Epidermal melanocyte (primary cell): ENCODE data around the gene SNIP1.
"Not testable (repeated sequence)": the region's sequence is repeated elsewhere in the genome, so short reads cannot be mapped to it uniquely, and the experiment has no call there.

Source experiments
- DNase-seq: peaks from one replicate; pipeline ENCODE4 v3.0.0; 2011; ENCODE audit warnings: low spot score; ENCODE audit not compliant: insufficient read length

Gene SNIP1

GRCh38 chr1:37559957-37560379 is 5.9 kb upstream of the SNIP1 start:
- DNase-seq: not testable (repeated sequence)

GRCh38 chr1:37559080-37559479 is 5.0 kb upstream of the SNIP1 start:
- no peak for DNase-seq

DNA sequence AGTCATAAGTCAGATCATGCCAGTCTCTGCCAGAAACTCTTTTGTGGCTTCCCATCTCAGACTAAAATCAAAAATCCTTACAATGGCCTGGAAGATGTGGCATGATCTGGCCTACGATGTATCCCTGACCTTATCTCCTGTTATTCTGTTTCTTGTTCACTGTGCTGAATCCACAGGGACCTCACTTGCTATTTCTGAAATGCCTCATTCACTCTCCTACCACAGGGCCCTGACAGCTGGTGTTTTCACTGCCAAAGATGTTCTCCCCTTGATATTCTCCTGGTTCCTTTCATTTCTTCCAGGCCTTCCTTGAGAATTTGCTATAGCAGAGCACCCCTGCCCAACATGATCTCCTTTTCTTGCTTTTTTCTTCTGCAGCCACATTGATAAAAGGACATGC is 4.3 kb upstream of the SNIP1 start:
- DNase-seq: no peak

GRCh38 chr1:37557402-37557801 is 3.3 kb upstream of the SNIP1 start:
- no peak for DNase-seq

GRCh38 chr1:37556712-37557196 is 2.7 kb upstream of the SNIP1 start, which contains the start of gene DNALI1:
Gene DNALI1, plus strand, starts transcription at chr1:37556940. Its CDS starts 55 bp downstream, at chr1:37556995.
- DNase-seq: peak; percentile 76

DNA sequence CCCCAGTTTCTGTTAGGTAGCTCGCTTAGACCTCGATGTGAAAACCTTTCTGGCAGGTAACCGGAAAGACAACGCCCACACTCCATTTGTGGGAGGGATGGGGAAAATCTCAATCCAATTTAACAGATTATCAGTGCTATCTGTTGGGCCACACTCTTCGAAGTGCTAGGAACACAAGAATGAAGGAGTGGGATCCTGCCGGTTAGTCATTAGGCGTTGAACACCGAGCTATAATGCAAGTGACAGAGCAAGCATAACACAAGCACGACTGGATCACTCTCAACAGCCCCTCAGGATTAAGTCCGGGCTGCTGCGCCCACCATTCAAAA is 531 bp downstream of the SNIP1 start:
- DNase-seq: no peak

GRCh38 chr1:37549341-37549740 is 4.8 kb downstream of the SNIP1 start:
- DNase-seq: no peak

GRCh38 chr1:37545019-37545418 is 9.1 kb downstream of the SNIP1 start:
- no peak for DNase-seq

DNA sequence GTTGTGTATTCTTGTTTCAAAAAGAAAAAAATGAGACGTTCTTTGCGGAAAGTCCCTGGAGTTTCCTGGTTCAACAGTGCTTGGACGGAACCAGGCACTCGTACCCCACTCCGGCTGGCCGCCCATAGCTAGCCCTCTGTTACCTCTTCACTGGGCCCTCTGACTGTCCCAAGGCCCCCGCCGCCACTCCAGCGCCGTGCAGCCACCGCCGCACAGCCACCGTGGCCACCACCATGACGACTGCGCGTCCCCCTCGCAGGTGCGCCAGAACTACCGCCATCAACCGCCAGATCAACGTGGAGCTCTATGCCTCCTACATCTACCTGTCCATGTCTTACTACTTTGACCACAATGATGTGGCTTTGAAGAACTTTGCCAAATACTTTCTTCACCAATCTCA is 9.6 kb downstream of the SNIP1 start:
- no peak for DNase-seq

DNA sequence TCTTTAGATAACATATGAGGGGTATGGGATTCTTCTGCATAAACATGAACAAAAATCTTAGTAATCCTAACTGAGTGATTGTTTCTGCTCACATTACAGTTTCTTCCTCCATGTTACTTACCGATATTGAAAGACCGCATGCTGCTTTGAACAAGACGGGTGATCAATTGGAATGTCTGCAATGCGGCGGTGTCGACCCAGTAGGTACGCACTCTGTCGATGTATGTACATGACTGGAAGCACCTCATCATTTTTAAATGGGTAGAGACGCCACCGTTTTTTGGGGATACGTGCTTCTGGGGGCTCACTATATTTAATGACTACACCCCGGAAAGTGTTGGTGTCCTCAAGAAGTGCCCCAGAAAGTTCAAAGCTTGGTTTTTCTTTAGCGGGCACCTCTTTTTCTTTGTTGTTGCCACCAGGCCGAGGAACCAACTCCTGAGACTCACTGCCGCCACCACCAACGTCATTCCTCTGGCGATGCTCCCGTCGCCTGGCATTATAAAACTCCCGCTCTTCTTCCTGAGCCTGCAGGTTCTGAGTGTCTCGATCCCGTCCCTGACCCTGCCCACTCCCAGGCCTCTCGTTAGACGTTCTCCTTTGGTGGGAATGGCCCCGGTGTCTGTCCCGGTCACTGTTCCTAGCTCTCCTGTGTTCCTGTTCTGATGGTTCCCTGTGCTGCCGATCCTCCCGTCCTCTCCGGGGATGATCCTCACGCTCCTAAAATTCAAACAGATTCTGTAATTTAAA is 13.9 kb downstream of the SNIP1 start:
- DNase-seq: no peak

DNA sequence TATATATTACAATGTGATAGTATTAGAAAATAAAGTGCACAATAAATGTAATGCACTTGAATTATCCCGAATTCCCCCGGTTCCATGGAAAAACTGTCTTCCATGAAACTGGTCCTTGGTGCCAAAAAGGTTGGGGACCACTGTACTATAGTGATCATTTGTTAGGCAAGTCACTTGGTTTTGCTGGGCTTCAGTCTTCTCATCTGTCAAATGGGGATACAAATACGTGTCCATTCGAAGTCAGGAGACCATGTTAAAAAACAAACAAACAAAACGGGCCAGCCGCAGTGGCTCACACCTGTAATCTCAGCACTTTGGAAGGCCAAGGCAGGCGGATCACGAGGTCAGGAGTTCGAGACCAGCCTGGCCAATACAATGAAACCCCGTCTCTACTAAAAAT is 14.9 kb downstream of the SNIP1 start:
- not testable (repeated sequence) for DNase-seq

GRCh38 chr1:37537378-37537777 is 16.7 kb downstream of the SNIP1 start:
- DNase-seq: no peak

DNA sequence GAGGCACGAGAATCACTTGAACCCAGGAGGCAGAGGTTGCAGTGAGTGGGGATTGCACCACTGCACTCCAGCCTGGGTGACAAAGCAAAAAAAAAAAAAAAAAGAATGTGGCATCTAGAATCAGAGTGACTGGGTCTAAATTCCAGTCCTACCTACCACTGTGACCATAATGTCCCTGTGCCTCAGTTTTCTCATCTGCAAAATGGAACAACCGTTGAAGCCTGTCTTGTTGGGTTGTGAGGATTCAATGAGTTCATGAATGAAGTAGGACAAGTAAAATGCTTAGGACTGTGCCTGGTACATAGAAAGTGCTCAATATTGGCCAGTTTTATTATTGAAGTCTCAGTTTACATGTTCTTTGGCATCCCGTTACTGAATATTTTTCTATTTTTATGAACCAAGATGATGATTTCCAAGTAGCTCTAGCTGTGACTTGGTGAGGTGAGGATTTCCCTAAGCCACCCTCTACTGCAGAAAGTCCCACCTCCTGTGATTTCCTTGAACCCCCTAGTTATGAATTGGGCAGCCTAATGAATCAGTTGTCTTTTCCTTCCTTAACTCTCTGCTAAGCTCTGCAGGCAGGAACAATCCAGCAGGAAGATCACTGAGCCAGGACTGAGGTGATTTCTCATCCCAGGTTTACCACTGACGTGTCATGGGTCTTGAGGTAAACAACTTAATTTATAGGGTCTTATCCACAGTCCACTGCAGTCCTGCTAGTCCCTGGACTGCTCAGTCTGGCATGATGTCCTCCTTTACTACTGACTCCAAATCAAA is 20.6 kb downstream of the SNIP1 start:
- DNase-seq: no peak

DNA sequence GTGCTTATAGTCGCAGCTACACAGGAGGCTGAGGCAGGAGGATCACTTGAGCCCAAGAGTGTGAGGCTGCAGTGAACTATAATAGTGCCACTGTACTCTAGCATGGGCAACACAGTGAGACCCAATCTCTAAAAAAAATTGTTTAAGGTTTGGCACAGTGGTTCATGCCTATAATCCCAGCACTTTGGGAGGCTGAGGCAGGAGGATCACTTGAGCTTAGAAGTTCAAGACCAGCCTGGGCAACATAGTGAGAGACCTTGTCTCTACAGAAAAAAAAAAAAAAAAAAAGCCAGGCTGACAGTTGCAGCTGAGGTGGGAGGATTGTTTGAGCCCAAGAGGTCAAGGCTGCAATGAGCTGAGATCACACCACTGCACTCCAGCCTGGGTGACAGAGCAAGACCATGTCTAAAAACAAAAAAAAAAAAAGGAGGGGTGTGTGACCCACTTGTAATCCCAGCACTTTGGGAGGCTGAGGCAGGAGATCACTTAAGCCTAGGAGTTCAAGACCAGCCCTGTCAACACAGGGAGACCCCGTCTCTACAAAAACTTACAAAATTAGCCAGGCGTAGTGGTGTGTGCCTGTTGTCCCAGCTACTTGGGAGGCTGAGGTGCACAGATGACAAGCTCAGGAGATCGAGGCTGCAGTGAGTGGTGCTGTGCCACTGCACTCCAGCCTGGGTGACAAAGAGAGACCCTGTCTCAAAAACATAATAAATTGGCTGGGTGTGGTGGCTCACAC is 21.5 kb downstream of the SNIP1 start:
- not testable (repeated sequence) for DNase-seq

- DNase-seq: not testable (repeated sequence)
These were observed 24.2 kb downstream of the SNIP1 start for GRCh38 chr1:37529888-37530287.

GRCh38 chr1:37519613-37520012 is 34.5 kb downstream of the SNIP1 start:
- no peak for DNase-seq

DNA sequence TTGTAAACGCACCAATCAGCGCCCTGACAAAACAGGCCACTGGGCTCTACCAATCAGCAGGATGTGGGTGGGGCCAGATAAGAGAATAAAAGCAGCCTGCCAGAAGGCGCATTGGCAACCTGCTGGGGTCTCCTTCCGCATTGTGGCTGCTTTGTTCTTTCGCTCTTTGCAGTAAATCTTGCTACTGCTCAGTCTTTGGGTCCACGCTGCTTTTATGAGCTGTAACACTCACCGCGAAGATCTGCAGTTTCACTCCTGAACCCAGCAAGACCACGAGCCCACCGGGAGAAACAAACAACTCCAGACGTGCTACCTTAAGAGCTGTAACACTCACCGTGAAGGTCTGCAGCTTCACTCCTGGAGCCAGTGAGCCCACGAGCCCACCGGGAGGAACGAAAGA is 35.2 kb downstream of the SNIP1 start:
- not testable (repeated sequence) for DNase-seq

DNA sequence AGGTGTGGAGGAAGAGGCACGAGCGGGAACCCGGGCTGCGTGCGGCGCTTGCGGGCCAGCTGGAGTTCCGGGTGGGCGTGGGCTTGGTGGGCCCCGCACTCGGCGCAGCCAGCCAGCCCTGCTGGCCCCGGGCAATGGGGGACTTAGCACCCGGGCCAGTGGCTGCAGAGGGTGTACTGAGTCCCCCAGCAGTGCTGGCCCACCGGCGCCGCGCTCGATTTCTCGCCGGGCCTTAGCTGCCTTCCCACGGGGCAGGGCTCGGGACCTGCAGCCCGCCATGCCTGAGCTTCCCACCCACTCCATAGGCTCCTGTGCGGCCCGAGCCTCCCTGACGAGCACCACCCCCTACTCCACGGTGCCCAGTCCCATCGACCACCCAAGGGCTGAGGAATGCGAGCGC is 35.9 kb downstream of the SNIP1 start:
- DNase-seq: not testable (repeated sequence)

- no peak for DNase-seq
These were observed 36.5 kb downstream of the SNIP1 start for GRCh38 chr1:37517569-37517968.

- no peak for DNase-seq
These were observed 38.7 kb downstream of the SNIP1 start for GRCh38 chr1:37515185-37516034.
